ENCODE measurements around the gene MCC.

Gene MCC

DNA sequence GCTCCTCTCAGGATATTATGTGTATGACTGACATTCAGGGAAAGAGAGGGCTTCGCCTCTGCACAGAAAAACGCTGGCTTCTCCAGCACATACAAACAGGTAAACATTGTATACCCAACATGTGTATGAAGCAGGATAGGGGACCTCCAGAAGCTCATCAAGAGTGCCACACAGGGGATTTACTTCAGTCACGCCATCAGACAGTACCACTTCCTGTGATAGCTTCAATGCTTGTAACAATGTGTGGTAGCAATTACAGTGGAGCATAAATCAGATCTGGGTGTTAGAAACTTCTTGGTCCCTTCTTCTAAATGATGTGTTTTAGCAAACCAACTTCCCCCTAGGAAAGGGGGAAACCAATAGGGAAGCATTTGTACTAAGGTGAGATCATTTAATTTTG is 214.3 kb downstream of the MCC start:
- TF ChIP-seq, protein P1, sequence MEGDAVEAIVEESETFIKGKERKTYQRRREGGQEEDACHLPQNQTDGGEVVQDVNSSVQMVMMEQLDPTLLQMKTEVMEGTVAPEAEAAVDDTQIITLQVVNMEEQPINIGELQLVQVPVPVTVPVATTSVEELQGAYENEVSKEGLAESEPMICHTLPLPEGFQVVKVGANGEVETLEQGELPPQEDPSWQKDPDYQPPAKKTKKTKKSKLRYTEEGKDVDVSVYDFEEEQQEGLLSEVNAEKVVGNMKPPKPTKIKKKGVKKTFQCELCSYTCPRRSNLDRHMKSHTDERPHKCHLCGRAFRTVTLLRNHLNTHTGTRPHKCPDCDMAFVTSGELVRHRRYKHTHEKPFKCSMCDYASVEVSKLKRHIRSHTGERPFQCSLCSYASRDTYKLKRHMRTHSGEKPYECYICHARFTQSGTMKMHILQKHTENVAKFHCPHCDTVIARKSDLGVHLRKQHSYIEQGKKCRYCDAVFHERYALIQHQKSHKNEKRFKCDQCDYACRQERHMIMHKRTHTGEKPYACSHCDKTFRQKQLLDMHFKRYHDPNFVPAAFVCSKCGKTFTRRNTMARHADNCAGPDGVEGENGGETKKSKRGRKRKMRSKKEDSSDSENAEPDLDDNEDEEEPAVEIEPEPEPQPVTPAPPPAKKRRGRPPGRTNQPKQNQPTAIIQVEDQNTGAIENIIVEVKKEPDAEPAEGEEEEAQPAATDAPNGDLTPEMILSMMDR (IDR thresholded peaks at IDR 0.05; ENCODE audit: extremely low read depth, missing control alignments) = no peak
- no peak for DNase-seq (ENCODE audit: low spot score)

DNA sequence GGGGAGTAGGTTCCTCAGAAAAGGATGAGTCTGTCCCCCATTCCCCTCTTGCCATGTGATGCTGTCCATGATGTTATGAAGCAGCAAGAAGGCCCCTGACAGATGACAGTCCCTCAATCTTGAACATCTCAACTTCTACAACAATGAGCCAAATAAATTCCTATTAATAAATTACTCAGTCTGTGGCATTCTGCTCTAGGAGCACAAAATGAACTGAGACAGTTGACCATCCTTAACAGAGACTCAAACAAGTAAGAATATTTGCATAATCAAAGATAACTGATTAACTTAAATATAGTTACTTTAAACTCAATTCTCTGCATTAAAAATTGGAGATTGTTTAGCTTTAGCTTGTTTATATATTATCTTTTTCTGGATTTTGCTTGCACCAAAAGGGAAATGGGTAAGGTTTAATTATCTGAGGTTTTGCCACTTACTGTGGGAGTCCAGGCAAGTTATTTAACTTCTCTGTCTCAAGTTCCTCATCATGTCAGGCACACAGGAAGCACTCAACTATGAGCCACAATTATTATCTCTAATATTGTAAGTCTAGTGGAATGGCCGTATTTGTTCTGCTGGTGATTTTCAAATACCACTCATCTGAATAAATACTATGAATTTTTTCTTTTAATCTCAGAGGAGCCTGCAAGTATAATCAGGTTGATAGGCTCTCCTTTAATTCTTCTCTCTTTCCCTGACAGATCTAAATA is 216.4 kb downstream of the MCC start:
- no peak for DNase-seq (ENCODE audit: low spot score)
- TF ChIP-seq, protein P1 (IDR thresholded peaks at IDR 0.05; ENCODE audit: extremely low read depth, missing control alignments) = no peak

DNA sequence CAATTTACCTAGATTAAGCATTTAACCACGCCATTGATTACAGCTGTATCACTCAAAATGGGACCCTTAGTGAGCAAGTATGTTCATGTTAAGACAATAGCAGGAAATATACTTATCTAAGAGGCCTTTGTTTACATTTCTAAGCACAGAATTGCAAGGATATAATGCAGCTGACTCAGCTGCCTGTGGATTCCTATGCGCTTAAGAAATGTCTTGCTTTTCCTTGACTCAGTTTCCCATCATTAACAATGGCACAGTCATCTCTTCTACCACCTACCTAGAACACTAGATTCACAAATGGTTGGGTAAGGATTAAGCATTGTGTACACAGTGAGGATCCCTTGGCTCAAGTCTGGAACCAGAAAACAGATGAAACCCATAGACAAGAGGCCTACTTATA is 217.2 kb downstream of the MCC start:
- TF ChIP-seq, protein P1 (IDR thresholded peaks at IDR 0.05; ENCODE audit: extremely low read depth, missing control alignments) = no peak
- no peak for DNase-seq (ENCODE audit: low spot score)

DNA sequence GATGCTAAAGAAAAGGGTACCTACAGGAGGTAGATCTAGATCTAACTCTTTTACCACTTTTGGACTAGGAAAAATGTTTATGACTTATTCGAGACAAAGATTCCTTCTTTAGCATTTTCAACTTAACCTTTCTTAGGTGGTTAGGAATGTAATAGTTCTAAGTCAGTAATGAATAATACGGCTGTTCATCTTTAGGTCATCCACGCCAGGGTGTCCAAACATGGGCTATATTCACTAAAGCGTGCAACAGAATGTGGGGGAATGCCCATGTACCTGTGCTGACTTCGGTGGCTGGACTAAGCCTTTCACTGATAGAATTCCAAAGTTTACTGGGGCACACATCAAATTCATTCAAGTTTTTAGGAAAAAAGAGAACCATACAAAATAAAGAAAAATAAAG is 218.2 kb downstream of the MCC start:
- TF ChIP-seq, protein P1 (IDR thresholded peaks at IDR 0.05; ENCODE audit: extremely low read depth, missing control alignments) = no peak
- no peak for DNase-seq (ENCODE audit: low spot score)

DNA sequence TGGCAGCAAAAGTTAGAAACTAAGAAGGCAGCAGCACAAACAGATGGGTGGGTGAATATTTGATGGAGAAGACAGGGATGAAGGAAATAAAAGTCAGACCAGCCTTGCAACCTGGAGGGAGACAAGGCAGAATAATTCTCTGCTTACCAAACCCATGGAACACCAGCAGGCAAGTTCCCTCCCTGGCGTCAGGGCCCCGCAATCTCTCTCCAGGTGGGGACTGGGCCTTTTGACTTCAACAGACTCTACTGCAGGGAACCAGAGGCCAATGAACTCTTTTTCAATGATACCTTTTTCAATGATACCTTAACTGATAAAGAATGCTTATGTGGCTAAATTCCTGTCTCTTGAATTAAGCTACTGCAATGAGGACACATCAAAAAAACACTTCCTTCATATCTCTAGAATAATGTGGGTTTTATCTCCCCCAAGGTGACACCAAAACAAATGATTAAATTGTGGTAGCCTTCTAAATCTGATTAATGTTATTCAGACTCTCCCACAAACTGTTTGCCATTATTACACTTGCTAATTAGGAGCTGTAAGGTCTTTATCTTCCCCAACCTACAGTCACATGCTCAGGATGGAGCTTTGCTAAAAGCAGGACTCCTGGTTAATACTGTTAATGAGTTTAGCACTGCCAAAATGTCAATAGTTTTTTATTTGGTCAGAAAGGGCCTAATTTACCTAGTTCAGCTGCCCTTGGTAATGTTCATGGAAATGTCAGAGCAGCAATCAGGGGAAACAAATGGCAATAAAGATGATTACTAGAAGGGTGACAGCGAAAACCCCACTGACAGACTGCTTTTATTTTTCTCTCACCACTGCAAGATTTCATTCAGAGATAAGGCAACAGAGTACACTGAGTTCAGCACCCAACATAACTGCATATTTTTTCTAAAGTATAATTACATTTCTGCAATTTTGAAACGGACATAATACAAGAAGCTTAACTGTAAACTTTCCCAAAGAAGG is 218.9 kb downstream of the MCC start:
- DNase-seq (ENCODE audit: low spot score) = no peak
- TF ChIP-seq, protein P1 (IDR thresholded peaks at IDR 0.05; ENCODE audit: extremely low read depth, missing control alignments) = no peak

DNA sequence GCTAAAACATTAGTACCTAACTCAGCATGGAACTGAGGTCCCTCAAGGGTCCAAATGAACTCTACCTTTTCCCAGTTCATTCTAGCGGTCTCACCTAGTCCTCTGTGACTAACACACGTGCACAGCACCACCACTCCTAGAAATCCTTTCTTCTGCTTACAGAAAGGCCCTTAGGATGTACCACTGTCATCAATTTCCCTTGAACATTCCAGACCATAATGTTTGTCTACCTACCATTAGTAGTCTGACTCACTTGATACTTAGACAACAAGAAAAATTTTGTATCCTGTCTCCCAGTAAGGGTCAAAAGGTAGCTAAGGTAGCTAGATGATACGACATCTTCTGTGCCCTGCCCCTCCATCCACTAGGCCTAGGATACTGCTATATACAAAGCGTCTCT is 220.0 kb downstream of the MCC start:
- TF ChIP-seq, protein P1 (IDR thresholded peaks at IDR 0.05; ENCODE audit: extremely low read depth, missing control alignments) = no peak
- DNase-seq (ENCODE audit: low spot score) = no peak

DNA sequence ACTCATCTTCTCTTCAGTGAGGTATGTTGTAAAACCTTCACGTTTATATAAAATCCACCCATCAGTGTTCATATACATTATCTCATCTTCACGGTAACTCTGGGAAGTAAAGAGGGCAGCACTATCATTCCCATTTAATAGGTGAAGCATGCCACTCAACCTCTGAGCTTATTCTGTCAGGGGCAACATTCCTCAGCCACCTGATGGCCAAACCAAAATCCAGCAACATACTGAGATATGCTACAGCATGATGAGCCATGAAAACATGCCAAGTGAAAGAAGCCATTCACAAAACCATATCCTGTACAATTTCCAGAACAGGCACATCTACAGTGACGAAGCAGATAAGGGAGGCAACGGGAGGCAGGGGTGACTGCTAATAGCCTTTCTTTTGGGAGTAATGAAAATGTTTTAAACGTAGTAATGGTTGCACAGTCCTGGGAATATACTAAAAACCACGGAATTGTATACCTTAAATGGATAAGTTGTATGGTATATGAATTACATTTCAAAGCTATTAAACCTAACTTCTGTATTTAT is 220.8 kb downstream of the MCC start:
- TF ChIP-seq, protein P1 (IDR thresholded peaks at IDR 0.05; ENCODE audit: extremely low read depth, missing control alignments) = no peak
- DNase-seq (ENCODE audit: low spot score) = no peak

Measured in GM20000 (cell line).